NCI-H2107 treated with DMSO at 0.1 percent for 48 hours (cell line): Measurements from ENCODE around the gene SLC35E4.
A peak's percentile ranks its signal among the peaks of the same experiment; 100 is the strongest.
"Not testable (repeated sequence)": the region's sequence is repeated elsewhere in the genome, so short reads cannot be mapped to it uniquely, and the experiment has no call there.

Source experiments
- DNase-seq: peaks from one replicate; lab custom pipeline; 2025; ENCODE audit not compliant: unreplicated experiment; lab: John Stamatoyannopoulos, UW

Gene SLC35E4, protein sequence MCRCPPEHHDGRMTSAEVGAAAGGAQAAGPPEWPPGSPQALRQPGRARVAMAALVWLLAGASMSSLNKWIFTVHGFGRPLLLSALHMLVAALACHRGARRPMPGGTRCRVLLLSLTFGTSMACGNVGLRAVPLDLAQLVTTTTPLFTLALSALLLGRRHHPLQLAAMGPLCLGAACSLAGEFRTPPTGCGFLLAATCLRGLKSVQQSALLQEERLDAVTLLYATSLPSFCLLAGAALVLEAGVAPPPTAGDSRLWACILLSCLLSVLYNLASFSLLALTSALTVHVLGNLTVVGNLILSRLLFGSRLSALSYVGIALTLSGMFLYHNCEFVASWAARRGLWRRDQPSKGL

DNA sequence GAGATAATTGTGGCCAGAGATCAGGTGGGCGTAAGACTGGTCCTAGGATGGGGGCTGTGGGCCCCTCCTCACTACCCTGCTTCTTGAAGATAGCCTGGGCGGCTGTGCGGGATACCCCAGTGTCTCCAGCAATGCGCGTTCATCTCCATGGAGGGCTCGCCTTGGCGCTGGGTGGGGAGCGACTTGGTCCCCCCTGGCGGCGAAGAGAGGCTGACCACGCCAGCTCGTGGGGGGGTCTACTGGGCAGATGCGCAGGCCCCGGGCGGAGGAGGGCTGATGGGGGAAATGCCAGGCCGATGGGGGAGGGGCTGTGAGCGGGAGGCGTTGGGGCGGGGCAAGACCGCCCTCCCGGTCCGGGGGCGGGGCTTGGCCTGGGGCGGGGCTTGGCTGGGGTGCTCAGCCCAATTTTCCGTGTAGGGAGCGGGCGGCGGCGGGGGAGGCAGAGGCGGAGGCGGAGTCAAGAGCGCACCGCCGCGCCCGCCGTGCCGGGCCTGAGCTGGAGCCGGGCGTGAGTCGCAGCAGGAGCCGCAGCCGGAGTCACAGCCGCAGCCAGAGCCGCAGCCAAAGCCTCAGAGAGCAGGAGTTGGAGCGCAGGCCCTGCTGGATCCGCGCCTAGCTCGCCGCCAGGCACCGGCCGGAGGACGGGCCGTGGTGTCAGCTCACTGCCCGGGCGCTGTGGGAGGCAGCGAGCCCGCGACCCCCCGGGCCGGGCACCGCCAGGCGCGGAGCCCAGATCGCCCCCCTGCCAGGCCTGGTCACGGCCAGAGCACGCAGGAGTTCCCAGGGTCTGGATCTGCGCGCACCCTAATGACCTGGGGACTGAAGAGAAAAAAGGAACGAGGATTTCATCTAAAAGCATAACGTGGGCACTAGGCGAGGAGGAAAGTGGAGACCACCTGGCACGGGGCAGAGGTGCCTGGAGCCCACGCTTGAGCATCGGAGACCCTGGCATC lies at the start of gene SLC35E4:
Gene SLC35E4 (plus strand): TSS at position 509 of the 953 bp plus-strand sequence. CDS start 670 bp downstream, outside the sequence.
- DNase-seq = peak; percentile 13

DNA sequence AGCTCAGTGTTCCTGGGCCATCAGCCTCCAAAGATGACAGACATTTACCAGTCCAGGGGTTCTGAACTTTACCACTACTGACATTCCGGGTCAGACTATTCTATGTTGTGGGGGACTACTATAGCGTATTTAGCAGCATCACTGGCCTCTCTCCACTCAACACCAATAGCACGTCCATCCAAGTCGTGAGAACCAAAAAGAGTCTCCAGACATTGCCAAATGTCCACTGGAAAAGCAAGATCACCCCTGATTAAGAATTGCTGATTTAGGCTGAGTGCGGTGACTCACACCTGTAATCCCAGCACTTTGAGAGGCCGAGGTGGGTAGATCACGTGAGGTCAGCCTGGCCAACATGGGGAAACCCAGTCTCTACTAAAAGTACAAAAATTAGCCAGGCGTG lies 49.2 kb upstream of the SLC35E4 start:
- no peak for DNase-seq

DNA sequence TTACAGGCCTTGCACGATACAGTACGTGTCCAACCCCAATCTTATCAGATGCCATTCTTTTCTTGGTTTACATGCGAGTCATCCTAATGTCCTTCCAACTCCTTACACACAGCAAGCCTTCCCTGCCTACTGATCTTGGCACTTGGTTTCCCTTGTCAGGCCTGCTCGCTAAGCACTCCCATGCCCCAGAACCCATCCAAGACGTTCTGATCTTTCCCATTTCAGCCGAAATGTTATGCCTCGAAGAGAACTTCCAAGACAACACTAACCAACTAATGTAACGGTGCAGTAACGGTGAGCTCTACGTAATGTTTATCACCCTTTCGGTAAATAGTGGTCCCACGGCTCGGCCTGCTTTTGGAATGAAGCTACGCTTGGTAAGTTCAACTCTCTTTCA lies 44.4 kb upstream of the SLC35E4 start:
- no peak for DNase-seq

DNA sequence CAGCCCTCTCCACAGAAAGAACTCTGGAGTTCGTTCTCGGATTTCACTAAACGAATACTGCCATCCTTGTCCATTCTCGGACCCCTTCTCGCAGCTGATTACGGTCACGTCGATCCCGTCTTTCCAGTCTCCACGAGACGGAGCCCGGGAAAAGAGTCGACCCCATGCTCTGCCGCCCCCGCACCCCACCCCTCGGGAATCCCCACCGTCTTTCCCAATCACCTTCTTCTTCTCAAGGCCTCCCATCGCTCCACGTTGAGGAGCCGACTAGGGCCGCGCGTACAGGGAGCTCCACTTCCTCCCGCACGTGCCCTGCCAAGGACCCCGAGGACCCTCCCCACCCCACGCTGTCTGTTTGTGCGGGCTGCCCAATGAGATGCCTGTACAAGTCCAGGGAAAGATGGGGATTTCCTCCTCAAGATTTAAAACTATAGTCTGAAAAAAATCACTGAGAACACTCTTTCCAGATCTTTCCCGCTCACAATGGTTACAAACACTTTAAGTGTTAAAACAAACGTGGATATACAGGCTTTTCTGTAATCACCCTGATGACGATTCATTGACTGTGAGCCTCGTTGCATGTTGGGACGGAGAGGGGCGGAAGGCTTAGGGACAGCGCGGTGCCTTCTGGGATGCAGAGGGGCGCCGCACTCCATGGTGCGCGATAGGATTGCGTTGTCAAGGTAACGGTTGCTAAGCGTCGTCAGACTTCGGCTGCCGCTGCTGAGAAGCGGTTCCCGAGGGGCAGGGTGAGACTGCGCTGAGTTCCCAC lies 43.8 kb upstream of the SLC35E4 start, which contains the start of gene PES1:
Gene PES1 (minus strand): TSS at position 323 of the 772 bp plus-strand sequence. CDS start 77 bp downstream, at position 246.
- peak; percentile 95 for DNase-seq

DNA sequence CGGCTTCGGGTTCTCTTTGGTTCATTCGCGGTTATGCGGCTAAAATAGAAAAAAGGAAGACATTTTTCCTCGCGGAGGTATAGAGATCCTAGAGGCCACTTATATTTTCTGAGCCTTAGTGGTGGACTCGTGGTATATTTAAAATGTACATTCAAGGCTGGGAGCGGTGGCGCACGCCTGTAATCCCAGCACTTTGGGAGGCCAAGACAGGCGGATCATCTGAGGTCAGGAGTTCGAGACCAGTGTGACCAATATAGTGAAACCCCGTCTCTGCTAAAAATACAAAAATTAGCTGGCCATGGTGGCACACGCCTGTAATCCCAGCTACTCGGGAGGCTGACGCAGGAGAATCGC lies 43.2 kb upstream of the SLC35E4 start:
- not testable (repeated sequence) for DNase-seq

DNA sequence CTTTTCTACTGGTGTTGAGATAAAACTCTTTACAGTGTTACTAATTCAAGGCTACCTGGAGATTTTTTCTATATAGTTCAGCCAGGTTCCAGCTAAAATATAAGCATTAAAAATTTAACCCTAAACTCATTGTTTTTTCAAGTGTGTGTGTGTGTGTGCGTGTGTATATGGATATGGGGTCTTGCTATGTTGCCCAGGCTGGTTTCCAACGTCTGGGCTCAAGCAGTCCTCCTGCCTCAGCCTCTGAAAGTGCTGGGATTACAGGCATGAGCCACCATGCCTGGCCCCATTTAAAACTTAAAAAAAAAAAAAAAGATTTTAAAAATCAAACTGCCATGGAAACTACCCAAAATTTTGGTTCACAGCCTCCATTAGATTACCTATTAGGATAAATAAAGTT lies 39.4 kb upstream of the SLC35E4 start:
- DNase-seq = no peak

DNA sequence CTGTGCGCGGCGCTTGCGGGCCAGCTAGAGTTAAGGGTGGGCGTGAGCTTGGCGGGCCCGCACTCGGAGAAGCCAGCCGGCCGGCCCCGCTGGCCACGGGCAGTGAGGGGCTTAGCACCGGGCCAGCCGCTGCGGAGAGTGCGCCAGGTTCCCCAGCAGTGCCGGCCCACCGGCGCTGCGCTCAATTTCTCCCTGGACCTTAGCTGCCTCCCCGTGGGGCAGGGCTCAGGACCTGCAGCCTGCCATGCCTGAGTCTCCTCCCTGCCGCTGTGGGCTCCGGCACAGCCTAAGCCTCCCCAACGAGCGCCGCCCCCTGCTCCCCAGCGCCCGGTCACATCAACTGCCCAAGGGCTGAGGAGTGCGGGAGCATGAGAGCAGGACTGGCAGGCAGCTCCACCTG lies 38.7 kb upstream of the SLC35E4 start:
- no peak for DNase-seq

DNA sequence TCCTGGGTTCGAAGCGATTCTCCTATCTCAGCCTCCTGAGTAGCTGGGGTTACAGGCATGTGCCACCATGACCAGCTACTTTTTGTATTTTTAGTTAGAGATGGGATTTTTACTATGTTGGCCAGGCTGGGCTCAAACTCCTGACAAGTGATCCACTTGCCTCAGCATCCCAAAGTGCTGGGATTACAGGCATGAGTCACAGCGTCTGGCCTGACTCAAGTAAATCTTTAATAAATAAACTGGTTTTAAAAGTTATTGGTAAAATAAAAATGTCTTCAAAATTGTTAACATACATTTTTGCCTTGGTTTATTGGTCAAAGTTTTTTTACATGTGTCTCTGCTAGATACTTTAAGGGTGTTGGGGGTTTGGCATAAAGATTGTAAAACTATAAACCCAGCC lies 36.6 kb upstream of the SLC35E4 start:
- no peak for DNase-seq

DNA sequence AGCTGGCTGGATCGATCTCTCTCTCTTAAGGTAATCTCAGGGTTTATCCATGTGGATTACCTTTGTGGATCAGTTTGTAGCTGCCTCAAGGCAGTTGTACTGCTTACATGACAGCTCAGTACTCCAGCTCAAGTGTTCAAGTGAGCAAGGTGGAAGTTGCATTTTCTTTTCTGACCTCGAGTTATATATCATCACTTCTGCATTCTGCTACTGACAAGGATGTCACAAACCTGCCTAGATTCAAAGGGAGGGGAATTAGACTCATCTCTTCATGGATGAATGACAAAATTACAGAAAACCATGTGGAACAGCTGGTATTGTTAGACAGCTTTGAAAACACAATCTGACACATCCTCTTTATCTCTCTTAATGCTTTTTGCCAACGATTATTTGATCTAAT lies 34.7 kb upstream of the SLC35E4 start:
- DNase-seq = no peak

DNA sequence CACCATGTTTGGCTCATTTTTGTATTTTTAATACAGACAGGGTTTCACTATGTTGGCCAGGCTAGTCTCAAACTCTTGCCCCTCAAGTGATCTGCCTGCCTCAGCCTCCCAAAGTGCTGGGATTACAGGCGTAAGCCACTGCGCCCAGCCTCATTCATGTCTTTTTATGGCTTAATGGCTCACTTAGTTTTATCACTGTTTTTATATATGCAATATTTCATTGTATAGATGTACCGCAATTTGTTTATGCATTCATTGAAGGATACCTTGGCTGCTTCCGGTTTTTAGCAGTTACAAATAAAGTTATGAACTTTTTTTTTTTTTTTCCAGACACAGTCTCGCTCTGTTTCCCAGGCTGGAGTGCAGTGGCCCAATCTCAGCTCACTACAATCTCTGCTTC lies 34.1 kb upstream of the SLC35E4 start:
- no peak for DNase-seq

DNA sequence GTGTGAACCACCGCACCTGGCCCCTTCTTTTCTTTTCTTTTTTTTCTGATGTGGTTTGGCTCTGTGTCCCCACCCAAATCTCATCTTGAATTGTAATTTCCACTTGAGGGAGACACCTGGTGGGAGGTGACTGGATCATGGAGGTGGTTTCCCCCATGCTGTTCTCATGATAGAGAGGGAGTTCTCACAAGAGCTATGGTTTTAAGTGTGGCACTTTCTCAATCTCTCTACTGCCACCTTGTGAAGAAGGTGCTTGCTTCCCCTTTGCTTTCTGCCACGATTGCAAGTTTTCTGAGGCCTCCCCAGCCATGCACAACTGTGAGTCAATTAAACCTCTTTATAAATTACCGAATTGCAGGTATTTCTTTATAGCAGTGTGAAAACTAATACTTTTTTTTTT lies 33.5 kb upstream of the SLC35E4 start:
- no peak for DNase-seq

DNA sequence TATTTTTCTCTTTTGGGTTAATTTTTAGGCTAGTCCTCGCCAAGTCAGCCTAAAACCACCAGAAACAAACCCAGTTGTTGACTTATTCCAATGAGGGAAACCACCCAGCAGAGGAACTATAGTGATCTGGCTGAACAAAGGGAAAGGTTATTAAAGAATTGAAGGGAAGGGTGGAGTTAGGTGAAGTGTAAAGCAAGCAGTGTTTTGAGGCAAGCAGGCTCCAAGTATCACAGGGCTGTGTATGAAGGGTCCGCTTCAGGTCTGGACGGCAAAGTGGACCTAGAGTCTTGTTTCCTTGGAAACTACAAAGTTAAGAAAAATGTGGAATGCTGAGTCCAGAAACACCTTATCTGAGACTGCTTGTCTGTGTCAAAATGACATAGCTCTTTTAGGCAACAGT lies 31.8 kb upstream of the SLC35E4 start:
- DNase-seq = no peak

DNA sequence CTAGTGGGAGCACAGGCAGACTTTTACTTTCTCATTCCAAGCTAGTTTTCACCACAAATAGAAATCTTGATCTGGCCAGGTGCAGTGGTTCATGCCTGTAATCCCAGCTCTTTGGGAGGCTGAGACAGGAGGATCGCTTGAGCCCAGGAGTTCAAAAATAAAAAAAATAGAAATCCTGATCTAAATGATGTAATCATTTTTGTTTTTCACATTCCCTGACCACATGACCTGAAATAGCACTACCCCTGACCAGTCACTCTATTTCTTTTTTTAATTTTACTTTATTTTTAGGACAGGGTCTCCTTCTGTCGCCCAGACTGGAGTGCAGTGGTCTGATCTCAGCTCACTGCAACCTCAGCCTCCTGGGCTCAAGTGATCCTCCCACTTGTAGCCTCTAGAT lies 30.9 kb upstream of the SLC35E4 start:
- no peak for DNase-seq

DNA sequence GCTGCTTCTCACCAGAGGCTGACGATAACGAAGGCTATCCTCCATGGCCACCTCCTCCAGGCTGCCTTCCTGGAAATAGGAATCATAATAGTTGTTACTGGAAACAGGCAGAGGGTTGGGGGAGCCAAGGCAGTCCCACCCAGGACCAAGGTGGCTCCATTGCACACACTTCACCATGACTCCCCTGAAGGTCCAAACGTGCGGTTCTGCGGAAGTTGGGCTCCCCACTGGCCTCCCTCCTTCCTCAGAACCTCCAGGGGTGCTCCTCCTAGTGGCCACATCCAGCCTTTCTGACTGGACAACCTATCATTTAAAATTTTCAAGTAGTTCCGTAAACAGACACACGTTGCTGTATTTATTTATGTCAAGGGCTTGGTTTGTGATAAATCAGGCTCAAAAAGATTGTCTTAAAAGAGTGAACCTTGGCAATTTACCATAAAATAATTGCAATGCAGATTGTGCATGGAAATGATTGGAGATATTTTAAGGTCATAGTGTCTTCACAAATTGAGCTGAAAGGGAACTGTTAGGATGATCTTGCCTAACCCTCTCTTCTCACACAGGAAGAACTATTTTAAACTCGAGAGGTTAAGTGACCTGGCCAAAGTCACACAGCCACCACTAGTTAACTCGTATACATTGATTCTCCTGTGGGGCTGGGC lies 30.0 kb upstream of the SLC35E4 start:
- DNase-seq = peak; percentile 23

DNA sequence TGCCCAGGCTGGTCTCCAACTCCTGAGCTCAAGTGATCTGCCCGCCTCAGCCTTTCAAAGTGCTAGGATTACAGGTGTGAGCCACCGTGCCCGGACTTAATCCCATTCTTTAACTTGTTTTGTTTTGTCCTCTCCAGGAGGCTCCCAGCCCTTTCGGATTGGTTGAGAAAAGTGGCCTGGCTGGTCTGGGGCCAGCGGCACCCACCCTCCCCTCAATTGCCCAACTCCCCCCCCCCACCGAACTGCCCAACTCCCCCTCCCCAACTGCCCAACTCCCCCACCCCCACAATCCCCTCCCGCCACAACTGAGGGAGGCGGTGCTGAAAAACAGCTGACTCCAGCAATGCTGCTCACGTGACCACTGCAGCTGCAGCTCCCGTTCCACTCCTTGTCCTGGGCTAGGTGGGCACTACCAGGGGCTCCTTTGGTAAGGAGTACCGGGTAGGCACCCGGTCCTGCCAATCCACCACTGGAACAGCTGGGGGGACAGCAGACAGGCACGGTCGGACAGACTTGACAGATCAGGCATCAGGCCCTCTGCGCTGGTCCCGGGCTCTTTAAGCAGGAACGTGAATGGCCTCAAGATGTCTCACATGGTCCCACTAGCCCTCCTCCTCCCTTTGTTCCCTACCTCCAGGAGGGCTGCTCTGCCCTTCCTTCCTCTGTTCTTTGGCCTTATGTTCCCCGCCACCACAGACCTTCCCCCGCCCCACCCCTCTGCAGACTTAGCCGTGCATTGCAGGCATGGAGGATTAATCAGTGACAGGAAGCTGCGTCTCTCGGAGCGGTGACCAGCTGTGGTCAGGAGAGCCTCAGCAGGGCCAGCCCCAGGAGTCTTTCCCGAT lies 28.9 kb upstream of the SLC35E4 start, which contains the start of gene TCN2:
Gene TCN2 (plus strand): TSS at position 720 of the 845 bp plus-strand sequence. CDS start 158 bp downstream, outside the sequence.
- DNase-seq = peak; percentile 16

DNA sequence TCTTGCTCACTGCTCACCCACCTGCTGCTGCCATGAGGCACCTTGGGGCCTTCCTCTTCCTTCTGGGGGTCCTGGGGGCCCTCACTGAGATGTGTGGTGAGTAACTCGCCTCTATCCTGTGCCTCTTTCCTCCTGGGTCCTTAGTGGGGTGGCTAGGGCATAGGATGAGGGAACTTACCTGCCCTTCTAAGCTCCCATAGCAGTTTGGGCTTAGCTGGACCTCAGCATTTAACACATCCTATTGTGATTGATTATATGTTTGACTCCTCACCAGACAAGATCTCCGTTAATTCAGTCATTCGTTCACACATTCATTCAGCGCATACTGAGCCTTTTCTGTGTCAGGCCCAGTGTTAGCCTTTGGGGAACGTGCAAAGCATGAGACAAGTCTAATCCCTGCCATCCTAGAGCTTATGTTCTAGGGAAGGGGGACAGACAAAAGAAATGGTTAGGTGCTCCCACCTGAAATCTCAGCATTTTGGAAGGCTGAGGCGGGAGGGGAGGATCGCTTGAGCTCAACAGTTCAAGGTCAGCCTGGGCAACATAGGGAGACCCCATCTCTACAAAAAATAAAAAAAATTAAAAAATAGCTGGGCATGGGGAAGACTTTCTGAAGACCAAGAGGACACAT lies 28.2 kb upstream of the SLC35E4 start:
- DNase-seq = no peak

DNA sequence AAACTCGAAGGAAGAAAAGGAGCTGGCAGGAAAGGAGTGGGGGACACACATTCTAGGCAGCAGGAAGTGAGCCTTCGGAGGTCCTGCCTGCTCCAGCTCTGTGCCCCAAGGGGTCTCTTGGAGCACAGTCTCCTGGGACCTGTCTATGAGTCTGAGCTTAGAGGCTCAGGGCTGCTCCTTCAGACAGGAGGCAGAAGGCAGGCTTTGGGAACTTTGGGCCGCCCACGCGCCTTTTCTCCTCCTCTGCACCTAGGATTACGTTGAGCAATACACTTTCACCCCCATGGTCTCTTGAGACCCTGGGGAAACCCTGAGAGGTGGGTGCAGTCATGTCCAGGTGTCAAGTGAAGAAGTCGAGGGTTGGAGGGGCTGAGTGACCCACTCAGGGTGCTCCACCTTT lies 27.6 kb upstream of the SLC35E4 start:
- no peak for DNase-seq

DNA sequence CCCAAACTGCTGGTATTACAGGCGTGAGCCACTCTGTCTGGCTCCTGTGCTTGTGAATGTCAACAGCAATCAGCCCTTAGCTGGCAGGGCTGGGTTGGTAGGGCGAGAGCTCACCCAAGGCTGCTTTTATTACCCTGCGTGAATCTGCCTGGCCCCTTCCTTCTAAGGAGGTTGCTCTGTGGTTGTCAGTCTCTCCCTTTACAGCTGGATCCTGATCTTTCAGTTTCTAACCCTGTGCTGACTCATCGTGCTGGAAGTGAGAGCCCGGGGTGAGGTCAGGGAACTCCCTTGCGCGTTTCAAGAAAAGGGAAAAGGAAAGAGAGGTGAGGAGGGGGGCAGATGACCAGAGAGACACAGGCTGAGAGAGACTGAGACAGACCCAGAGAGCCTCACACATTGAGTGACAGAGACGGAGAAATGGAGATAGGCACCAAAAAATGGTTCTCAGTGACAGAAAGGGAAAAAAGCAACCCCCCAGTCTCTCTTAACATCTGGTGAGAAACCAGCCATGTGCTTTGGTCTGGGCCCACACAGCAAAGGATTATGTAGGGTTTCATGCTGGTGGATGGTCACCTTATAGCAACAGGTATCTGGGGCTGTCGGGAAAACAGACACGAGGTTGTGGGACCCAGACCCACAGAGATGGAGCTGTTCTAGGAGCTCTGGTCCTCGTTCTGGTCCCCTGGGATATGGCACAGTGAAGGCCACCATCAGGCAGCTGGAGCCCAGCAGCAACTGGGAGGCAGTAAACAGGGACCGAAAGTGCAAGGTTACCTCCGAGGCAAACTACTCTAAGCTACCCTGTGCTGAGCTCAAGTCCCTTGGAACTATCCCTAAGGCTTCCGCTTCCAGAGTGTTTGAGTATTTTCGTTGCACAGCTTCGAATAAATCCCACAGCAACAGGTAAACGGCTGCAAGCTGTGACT lies 26.1 kb upstream of the SLC35E4 start:
- DNase-seq = no peak
